GM04504 (cell line): ENCODE measurements around the gene SCMH1.
"Not testable (repeated sequence)": the region's sequence is repeated elsewhere in the genome, so short reads cannot be mapped to it uniquely, and the experiment has no call there.

Source experiments
- DNase-seq: peaks from one replicate; pipeline ENCODE4 v3.0.0-alpha.2; 2012; ENCODE audit warnings: low read depth

The SCMH1 gene

DNA sequence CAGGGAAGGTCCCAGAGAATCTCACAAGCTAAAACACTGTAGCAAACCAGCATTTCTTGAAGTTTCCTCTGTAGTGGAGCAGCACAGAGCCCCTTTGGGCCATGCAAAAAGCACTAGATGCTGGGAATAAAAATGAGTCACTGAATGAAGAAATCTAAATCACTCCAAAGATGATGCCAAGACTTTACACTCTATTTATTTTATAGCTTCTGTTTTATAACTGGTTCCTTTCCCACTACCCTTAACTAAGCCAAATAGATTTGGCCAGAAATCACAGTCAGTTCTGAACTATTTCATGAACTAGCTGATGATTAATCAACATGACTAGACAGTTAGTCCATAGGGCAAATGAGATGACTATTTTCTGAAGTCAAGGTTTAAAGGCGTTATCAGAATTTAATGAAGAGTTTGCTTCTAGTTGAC is 89.5 kb downstream of the SCMH1 start:
- DNase-seq: peak; percentile 83

DNA sequence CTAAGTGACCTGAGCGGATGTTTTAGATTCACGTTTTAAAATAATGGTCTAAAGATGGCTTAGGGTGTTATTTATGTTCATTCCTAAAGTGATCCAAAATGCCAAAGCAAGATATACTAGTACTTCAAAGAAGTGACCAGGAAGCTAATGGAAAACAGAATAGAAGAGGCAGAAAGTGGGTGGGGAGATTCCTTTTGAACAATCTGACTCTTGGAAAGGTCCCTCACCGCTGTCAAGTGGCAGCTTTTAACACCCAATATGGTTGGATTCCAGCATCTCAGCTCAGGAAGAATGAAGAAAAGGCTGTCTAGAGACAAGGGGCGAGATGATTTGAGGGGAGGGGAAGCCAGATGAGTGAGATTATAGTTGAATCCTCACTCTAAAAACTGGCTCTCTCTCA is 90.3 kb downstream of the SCMH1 start:
- no peak for DNase-seq

DNA sequence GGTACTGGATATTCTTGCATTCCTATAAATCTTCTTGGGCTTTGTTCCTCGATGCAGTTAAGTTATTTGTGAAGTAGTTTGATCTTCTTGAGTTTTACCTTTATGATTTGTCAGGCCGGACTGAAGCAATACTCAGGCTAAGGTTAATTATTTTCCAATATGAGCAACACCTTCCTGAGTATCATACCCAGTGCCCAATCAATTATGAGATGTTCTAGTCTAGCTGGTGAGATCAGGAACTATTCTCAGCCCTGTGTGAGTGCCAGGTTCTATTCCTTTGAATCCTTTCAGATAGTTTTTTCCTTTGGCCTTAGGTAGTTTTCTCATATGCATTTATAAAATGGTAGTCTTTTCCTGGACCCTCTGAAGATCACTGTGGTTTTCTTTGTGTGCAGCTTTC is 92.5 kb downstream of the SCMH1 start:
- DNase-seq: no peak

DNA sequence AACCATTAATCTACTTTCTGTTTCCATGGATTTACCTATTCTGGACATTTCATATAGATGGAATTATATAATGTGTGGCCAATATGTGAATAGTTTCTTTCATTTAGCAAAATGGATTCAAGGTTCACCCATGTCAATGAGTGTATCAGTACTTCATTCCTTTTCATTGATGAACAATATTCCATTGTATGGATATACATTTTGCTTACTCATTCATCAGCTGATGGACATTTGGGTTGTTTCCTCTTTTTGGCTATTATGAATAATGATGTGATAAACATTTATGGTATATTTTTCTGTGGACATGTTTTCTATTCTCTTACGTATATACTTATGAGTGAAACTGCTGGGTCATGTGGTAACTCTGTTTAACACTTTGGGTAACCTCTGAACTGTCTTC is 97.8 kb downstream of the SCMH1 start:
- DNase-seq: no peak

DNA sequence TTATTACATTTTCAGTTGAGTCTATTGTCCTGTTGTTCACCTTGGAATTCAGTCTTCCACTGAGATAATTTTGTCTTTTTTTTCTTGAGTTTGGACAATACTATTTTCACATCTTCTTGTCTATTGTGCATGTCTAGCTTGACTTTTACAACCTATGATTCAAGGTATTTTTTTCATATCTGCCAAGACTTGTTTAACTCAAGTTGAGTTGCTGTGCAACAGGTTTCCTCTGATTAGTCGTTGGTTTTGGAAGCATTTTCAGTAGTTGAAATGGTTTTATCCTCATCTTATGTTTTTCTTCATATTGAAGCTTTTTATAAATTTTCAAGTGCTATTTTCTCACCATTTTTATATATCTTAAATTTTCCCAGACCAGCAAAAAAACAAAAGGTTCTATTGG is 103.6 kb downstream of the SCMH1 start:
- no peak for DNase-seq

- no peak for DNase-seq
Observed at GRCh38 chr1:41135196-41135947, 106.7 kb downstream of the SCMH1 start.

- not testable (repeated sequence) for DNase-seq
Observed at GRCh38 chr1:41134325-41134724, 107.8 kb downstream of the SCMH1 start.

GRCh38 chr1:41122851-41123518 is 119.1 kb downstream of the SCMH1 start:
- DNase-seq: peak; percentile 68

GRCh38 chr1:41122148-41122547 is 120.0 kb downstream of the SCMH1 start:
- no peak for DNase-seq

DNA sequence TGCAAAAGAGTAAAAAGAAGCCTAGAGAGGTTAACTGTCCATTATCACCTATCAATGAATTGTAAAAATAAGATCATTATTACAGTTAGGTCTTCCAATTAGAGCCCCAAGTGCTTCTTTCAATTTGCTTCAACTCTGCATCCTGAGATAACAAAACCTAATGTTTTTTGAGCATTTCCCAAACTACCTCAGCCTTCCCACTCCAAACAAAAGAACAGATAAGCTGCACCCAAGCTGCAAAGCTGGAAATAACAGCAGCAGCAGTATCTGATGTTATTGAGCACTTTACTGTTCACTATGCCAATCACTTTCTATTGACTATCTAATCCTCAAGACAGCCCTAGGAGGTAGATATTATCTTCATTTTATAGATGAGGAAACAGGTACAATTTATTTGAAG is 123.5 kb downstream of the SCMH1 start:
- DNase-seq: no peak

- not testable (repeated sequence) for DNase-seq
Observed at GRCh38 chr1:41117241-41117640, 124.9 kb downstream of the SCMH1 start.

GRCh38 chr1:41110736-41111135 is 131.4 kb downstream of the SCMH1 start:
- no peak for DNase-seq

DNA sequence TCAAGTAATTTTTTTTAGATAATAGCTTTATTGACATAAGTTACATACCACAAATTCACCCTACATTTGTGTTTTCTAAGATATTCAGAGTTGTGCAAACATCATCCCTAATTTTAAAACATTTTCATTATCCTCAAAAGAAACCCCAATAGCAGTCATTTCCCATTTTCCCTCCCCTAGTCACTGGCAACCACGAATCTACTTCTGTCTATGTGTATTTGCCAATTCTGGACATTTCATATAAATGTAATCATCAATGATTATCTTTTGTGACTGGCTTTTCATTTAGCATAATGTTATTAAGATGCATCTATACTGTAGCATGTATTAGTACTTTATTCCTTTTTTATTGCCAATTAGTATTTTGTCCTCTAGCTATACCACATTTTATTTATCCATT is 131.8 kb downstream of the SCMH1 start:
- no peak for DNase-seq

- DNase-seq: peak; percentile 75
Observed at GRCh38 chr1:41109310-41110197, 132.6 kb downstream of the SCMH1 start.

DNA sequence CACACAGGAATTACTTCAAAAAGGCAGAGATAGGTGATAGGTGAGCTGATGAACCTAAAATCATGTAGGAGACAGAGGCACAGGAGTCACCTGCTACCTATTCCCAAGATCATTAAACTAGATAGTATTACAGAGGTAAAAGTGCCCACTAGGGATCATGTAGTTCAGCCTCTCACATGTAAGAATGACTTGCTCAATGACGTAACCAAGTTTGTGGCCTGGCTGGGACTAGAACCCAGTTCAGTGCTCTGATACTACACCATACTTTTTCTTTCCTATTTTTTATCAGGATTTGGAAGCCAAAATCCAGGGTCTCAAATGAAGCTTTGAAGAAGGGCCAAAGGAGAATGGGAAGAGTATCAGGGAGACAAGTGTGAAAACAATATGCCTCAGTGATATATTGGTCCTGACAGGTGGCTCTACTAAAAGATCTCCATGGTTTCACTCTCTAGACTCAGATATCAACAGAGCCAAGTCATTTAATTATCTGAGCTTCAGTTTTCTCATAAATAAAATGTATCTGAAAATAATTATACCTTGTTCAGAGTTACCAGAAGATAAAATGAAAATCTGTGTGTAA is 133.3 kb downstream of the SCMH1 start:
- DNase-seq: no peak

DNA sequence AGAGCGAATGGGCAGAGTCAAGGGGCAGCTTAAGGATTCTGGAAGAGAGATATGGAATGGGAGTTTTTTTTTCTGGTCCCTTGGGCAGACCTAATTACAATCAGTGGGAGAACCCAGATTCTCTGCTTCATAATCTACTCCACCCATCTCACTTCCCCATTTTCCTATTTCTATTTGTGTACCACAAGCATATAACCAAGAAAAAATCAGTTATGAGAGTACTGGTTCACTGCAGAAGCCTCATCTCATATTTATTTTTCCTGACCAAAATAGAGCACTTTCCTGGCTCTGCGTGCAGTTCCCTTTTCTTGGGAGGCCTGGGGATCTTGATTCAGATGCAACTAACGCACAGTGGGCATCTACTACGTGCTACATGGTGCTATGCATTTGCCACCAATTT is 138.3 kb downstream of the SCMH1 start:
- DNase-seq: no peak

DNA sequence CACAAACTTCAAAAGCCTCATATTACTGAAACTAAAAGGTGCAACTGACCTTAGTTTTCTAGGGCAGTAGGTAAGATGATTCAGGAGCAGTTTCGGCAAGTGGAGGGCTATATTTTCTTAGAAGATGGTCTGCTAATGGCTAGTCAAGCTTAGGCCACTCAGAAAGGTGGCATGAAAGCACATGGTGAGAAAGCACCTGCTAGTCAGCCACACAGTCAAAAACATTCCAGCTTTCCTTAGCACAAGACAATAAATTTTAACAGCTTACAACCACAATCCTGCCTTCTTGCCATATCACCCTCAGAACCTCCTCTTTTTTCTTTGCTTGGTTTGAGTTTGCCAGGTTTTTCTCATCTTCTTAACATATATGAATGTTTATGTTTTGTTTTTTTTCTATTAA is 139.5 kb downstream of the SCMH1 start:
- DNase-seq: no peak

- DNase-seq: peak; percentile 94
Observed at GRCh38 chr1:41101950-41102607, 140.0 kb downstream of the SCMH1 start.

- no peak for DNase-seq
Observed at GRCh38 chr1:41101076-41101475, 141.0 kb downstream of the SCMH1 start.

- DNase-seq: no peak
Observed at GRCh38 chr1:41100170-41100569, 141.9 kb downstream of the SCMH1 start.

DNA sequence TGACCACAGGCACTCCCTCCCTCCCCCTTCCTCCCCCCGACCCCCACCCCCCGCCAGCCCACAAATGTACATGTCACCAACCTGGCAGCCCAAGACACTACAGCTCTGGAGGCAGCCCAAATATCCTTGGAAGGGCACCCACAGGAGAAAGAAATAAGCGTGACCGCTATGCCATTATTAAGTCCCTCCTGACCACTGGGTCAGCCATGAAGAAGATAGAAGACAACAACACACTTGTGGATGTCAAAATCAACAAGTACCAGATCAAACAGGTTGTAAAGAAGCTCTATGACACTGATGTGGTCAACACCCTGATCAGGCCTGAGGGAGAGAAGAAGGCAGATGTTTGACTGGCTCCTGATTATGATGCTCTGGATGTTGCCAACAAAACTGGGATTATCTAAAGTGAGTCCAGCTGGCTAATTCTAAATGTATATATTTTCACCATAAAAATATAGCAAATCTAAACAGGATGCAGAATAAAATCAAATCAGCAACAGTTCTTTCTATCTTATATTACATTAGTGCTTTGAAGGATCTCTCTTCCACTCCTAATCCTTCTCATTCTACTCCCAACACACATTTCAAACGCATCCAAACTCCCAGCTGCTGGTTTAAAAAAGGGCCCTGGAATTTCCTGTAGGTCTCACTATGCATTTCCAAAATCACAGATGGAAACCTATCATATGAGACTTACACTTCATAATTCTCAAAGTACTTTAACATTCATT is 143.2 kb downstream of the SCMH1 start:
- no peak for DNase-seq
